IMR-90 (cell line): ENCODE data around the gene GALR2. TPM values are rescaled to one million over a fixed set of nuclear protein-coding genes. Genes with fewer than 3 reads are reported as not detected.

Experiments
- ATAC-seq: fragments of 200-7000 bp; cut with Tn5 transposase; 2 replicates; pipeline ENCODE4 v1.9.1; 2020; ENCODE audit warnings: low read depth, mild to moderate bottlenecking, moderate library complexity
- BruUV-seq: library from RNA; stranded (reverse); fragments of 400-500 nt; replicated peaks from 2 replicates; lab custom pipeline; 2021; lab: Mats Ljungman, UMichigan
- CTCF ChIA-PET: fragments of 300-600 bp; formaldehyde crosslinking; extraction: SDS; loops from one replicate; lab custom pipeline; 2021; ENCODE audit warnings: antibody characterized with exemption; lab: Yijun Ruan, JAX
- POLR2A ChIA-PET: fragments of 300-600 bp; sonication (Branson Sonifier 250); formaldehyde crosslinking; loops from one replicate; lab custom pipeline; 2022; ENCODE audit warnings: antibody characterized with exemption; ENCODE audit not compliant: unreplicated experiment; lab: Charles Lee
- DNase-seq: peaks from one replicate; pipeline ENCODE4 v3.0.0; 2013
- H2AFZ ChIP-seq: replicated peaks from 2 replicates; pipeline ENCODE3; 2013; ENCODE audit warnings: low read length, mild to moderate bottlenecking; ENCODE audit not compliant: poor library complexity
- H2AK5ac ChIP-seq: 2 replicates; pipeline ENCODE4 v1.6.1; 2013; ENCODE audit warnings: low read depth, low read length, inconsistent platforms
- H2AK9ac ChIP-seq: replicated peaks from 2 replicates; pipeline ENCODE3; 2013; ENCODE audit warnings: mild to moderate bottlenecking, low read depth, low read length, moderate library complexity; ENCODE audit not compliant: poor library complexity
- H2BK120ac ChIP-seq: 2 replicates; pipeline ENCODE4 v1.6.1; 2013; ENCODE audit warnings: low read depth, low read length, inconsistent platforms
- H2BK15ac ChIP-seq: 3 replicates; pipeline ENCODE4 v1.6.1; 2013; ENCODE audit warnings: low read depth, low read length, inconsistent platforms
- H2BK20ac ChIP-seq: 2 replicates; pipeline ENCODE4 v1.6.1; 2013; ENCODE audit warnings: low read depth, mild to moderate bottlenecking, inconsistent platforms, low read length, moderate library complexity
- H2BK5ac ChIP-seq: 2 replicates; pipeline ENCODE4 v1.6.1; 2013; ENCODE audit warnings: mild to moderate bottlenecking, low read depth, low read length, inconsistent platforms; ENCODE audit not compliant: poor library complexity, severe bottlenecking
- H3K14ac ChIP-seq: replicated peaks from 2 replicates; pipeline ENCODE4 v1.6.1; 2013; ENCODE audit warnings: low read depth, low read length, inconsistent platforms
- H3K18ac ChIP-seq: 2 replicates; pipeline ENCODE4 v1.6.1; 2013; ENCODE audit warnings: low read depth, low read length, control low read depth
- H3K23ac ChIP-seq: 2 replicates; pipeline ENCODE4 v1.6.1; 2013; ENCODE audit warnings: low read depth, low read length, inconsistent platforms
- H3K27ac ChIP-seq: 2 replicates; pipeline ENCODE4 v1.5.1; 2013; ENCODE audit warnings: mild to moderate bottlenecking, control low read depth, low read length; ENCODE audit not compliant: insufficient read depth
- H3K27me3 ChIP-seq: 2 replicates; pipeline ENCODE4 v1.6.1; 2013; ENCODE audit warnings: low read length; ENCODE audit not compliant: control insufficient read depth, insufficient read depth
- H3K36me3 ChIP-seq: 2 replicates; pipeline ENCODE4 v1.6.1; 2013; ENCODE audit warnings: low read length, mixed read lengths; ENCODE audit not compliant: control insufficient read depth, insufficient read depth
- H3K4ac ChIP-seq: 2 replicates; pipeline ENCODE4 v1.6.1; 2013; ENCODE audit warnings: low read depth, low read length, inconsistent platforms
- H3K4me1 ChIP-seq: 2 replicates; pipeline ENCODE4 v1.6.1; 2013; ENCODE audit warnings: low read length, mixed read lengths; ENCODE audit not compliant: control insufficient read depth, insufficient read depth
- H3K4me2 ChIP-seq: 2 replicates; pipeline ENCODE4 v1.6.1; 2013; ENCODE audit warnings: low read depth, mild to moderate bottlenecking, control low read depth, low read length, moderate library complexity
- H3K4me3 ChIP-seq: 2 replicates; pipeline ENCODE4 v1.5.1; 2013; ENCODE audit warnings: low read depth, mild to moderate bottlenecking, control low read depth, low read length, moderate library complexity; ENCODE audit not compliant: insufficient read depth
- H3K56ac ChIP-seq: 2 replicates; pipeline ENCODE4 v1.6.1; 2013; ENCODE audit warnings: low read length, inconsistent platforms; ENCODE audit not compliant: insufficient read depth; ENCODE audit errors: extremely low read depth
- H3K79me1 ChIP-seq, 2 experiments: 2 replicates each; pipeline ENCODE4 v1.6.1; 2013; ENCODE audit warnings: low read length in 2 of 2, inconsistent platforms in 1 of 2, low read depth in 1 of 2
- H3K9ac ChIP-seq: 2 replicates; pipeline ENCODE4 v1.6.1; 2013; ENCODE audit warnings: low read depth, low read length, control low read depth
- H3K9me1 ChIP-seq: 2 replicates; pipeline ENCODE4 v1.6.1; 2013; ENCODE audit warnings: low read length, inconsistent platforms; ENCODE audit not compliant: insufficient read depth
- H3K9me3 ChIP-seq: 2 replicates; pipeline ENCODE4 v1.6.1; 2013; ENCODE audit warnings: low read length; ENCODE audit not compliant: control insufficient read depth, insufficient read depth
- H4K20me1 ChIP-seq: 2 replicates; pipeline ENCODE4 v1.6.1; 2013; ENCODE audit warnings: low read length, inconsistent platforms; ENCODE audit not compliant: insufficient read depth
- H4K5ac ChIP-seq: 2 replicates; pipeline ENCODE4 v1.6.1; 2013; ENCODE audit warnings: mild to moderate bottlenecking, low read depth, low read length, control low read depth
- H4K8ac ChIP-seq, 2 experiments: 2 replicates each; pipeline ENCODE4 v1.6.1; 2013; ENCODE audit warnings: low read depth in 2 of 2, low read length in 2 of 2, control low read depth in 1 of 2, inconsistent platforms in 1 of 2
- H4K91ac ChIP-seq: 2 replicates; pipeline ENCODE4 v1.6.1; 2013; ENCODE audit warnings: low read depth, low read length, inconsistent platforms; ENCODE audit not compliant: insufficient read depth
- BHLHE40 ChIP-seq: fragments of 150-350 bp; IDR thresholded peaks from 2 replicates; pipeline ENCODE4 v1.6.1; 2016; ENCODE audit warnings: mild to moderate bottlenecking, low read depth, low read length
- CEBPB ChIP-seq: IDR thresholded peaks from 2 replicates; pipeline ENCODE4 v1.6.1; 2012; ENCODE audit warnings: low read depth, low read length, improper control_type of control experiment
- CHD1 ChIP-seq: IDR thresholded peaks from 2 replicates; pipeline ENCODE4 v1.6.1; 2012; ENCODE audit warnings: low read depth, low read length, improper control_type of control experiment
- ELK1 ChIP-seq: fragments of 150-350 bp; IDR thresholded peaks from 2 replicates; pipeline ENCODE4 v1.6.1; 2016; ENCODE audit warnings: low read depth, mild to moderate bottlenecking, low read length, moderate library complexity, borderline replicate concordance
- FOS ChIP-seq: fragments of 150-350 bp; IDR thresholded peaks from 2 replicates; pipeline ENCODE4 v1.6.1; 2016; ENCODE audit warnings: low read depth, low read length
- MAFK ChIP-seq: IDR thresholded peaks from 2 replicates; pipeline ENCODE4 v1.6.1; 2012; ENCODE audit warnings: low read depth, low read length, improper control_type of control experiment
- MXI1 ChIP-seq: IDR thresholded peaks from 2 replicates; pipeline ENCODE4 v1.6.1; 2012; ENCODE audit warnings: low read depth, mild to moderate bottlenecking, low read length, moderate library complexity, borderline replicate concordance
- NFE2L2 ChIP-seq: fragments of 150-350 bp; IDR thresholded peaks from 2 replicates; pipeline ENCODE4 v1.6.1; 2016; ENCODE audit warnings: low read depth, mild to moderate bottlenecking, low read length
- POLR2A ChIP-seq: IDR thresholded peaks from 2 replicates; pipeline ENCODE4 v1.6.1; 2012; ENCODE audit warnings: mild to moderate bottlenecking, low read depth, low read length
- RAD21 ChIP-seq: IDR thresholded peaks from 2 replicates; pipeline ENCODE4 v1.6.1; 2012; ENCODE audit warnings: low read length, improper control_type of control experiment
- RCOR1 ChIP-seq: IDR thresholded peaks from 2 replicates; pipeline ENCODE4 v1.6.1; 2012; ENCODE audit warnings: mild to moderate bottlenecking, low read length, improper control_type of control experiment; ENCODE audit not compliant: insufficient replicate concordance
- RFX5 ChIP-seq: IDR thresholded peaks from 2 replicates; pipeline ENCODE4 v1.8.0; 2012; ENCODE audit warnings: low read depth, mild to moderate bottlenecking, low read length, moderate library complexity
- SMC3 ChIP-seq: fragments of 150-350 bp; IDR thresholded peaks from 2 replicates; pipeline ENCODE4 v1.6.1; 2016; ENCODE audit warnings: low read depth, mild to moderate bottlenecking, antibody characterized with exemption, low read length, moderate library complexity
- USF2 ChIP-seq: fragments of 150-350 bp; IDR thresholded peaks from 2 replicates; pipeline ENCODE4 v1.6.1; 2017; ENCODE audit warnings: mild to moderate bottlenecking, antibody characterized with exemption, low read length, low read depth
- WGBS, 2 experiments: methylation state at CpG; one replicate each; pipeline versions ENCODE4 v1.1.5 to v1.1.7; 2013; ENCODE audit warnings: missing lambda C conversion rate in 2 of 2; ENCODE audit not compliant: insufficient read length in 1 of 2; ENCODE audit errors: extremely low coverage in 2 of 2; 5-methylcytosine and 5-hydroxymethylcytosine counted together
- dilution Hi-C: fragments of 300-500 bp; cut with HindIII; formaldehyde crosslinking; loops from one replicate; pipeline ENCODE4 v1.14.3; 2018; ENCODE audit warnings: low sequenced_read_pairs; ENCODE audit not compliant: unreplicated experiment
- in situ Hi-C: fragments of 300-500 bp; cut with MboI; formaldehyde crosslinking; loops from 3 replicates; pipeline ENCODE4 v1.14.3; 2019; ENCODE audit warnings: low sequenced_read_pairs, inconsistent platforms, mixed read lengths
- intact Hi-C: fragments of 100-400 bp; cut with micrococcal nuclease; formaldehyde crosslinking; loops from 2 replicates; pipeline ENCODE4 v1.10.0; 2022
- polyA plus RNA-seq, 3 experiments: library from polyadenylated mRNA; depleted of rRNA; stranded (reverse); fragments of >200 nt; gene quantifications; 2 replicates each; pipeline ENCODE4 v1.2.3, GENCODE V29; 2012; ENCODE audit warnings: low replicate concordance in 1 of 3
- total RNA-seq: library from RNA; depleted of rRNA; stranded (reverse); fragments of >200 nt; gene quantifications from 2 replicates; pipeline ENCODE4 v1.2.3, GENCODE V29; 2012

The GALR2 gene
- total and polyA plus RNA-seq, 2 of the 4 experiments (the other 2 are of a cell fraction), result 0.07 TPM; not detected in 1

DNA sequence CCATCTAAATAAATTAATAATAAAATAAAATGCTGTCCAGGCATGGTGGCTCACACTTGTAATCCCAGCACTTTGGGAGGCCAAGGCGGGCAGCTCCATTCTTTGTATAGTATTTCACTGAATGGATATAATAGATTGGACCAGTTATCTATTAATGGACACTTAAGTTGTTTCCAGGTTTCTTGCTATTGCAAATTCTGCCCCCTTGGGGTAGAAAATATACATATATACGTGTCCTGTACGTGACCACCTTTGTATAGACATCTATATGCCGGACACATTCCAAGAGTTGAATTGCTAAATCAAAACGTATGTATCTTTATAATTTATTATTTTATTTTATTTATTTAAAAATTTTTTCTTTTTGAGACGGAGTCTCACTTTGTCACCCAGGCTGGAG, 32.9 kb downstream of the GALR2 start:
- no peak overlapping the region for H2BK20ac ChIP-seq
- WGBS, 2 experiments, result no CpG with 5 or more reads among the region's 6 CpGs
- no peak overlapping the region for H3K18ac ChIP-seq
- ATAC-seq (no peak), DNase-seq (no peak)
- H3K9me3 ChIP-seq, result no peaks in the 10 kb centered on the region
- no peaks in the 10 kb centered on the region for H3K27me3 ChIP-seq
- H3K4me3 ChIP-seq, result no peak overlapping the region
- BruUV-seq, result no TSS peak
- peaks cover 7% of the 10 kb centered on the region for H3K9me1 ChIP-seq
- in situ Hi-C loops, result no loop called here
- H3K9ac ChIP-seq, result no peak overlapping the region
- ChIA-PET CTCF (interaction anchor here (0.7 to 0.8 kb wide), 2 partner anchors 145 to 172 kb away, joined by 3 to 6 read pairs; no protein-coding TSS in a partner anchor), POLR2A (no interaction called here)
- no peak overlapping the region for H3K23ac ChIP-seq
- H3K4me2 ChIP-seq, result no peak overlapping the region
- no peak overlapping the region for H2BK120ac ChIP-seq
- intact Hi-C loops, result no loop called here
- no peak overlapping the region for H3K56ac ChIP-seq
- no peak overlapping the region for H2BK15ac ChIP-seq
- no peak for TF ChIP-seq RFX5
- TF ChIP-seq POLR2A, result no peak
- no peak for TF ChIP-seq USF2
- TF ChIP-seq CHD1, result no peak
- TF ChIP-seq ELK1, result no peak
- TF ChIP-seq BHLHE40, result no peak
- no peak for TF ChIP-seq RAD21
- no peak for TF ChIP-seq MAFK
- TF ChIP-seq FOS, result no peak
- no peak for TF ChIP-seq MXI1
- TF ChIP-seq RCOR1, result no peak
- TF ChIP-seq NFE2L2, result no peak
- no peak for TF ChIP-seq SMC3
- TF ChIP-seq CEBPB, result no peak
- peaks cover 5% of the 10 kb centered on the region; the same call in 1 of the 2 replicates for H3K4me1 ChIP-seq
- H2AK9ac ChIP-seq, result no peak overlapping the region
- H3K27ac ChIP-seq, result no peak overlapping the region
- H4K91ac ChIP-seq, result no peak overlapping the region
- no peak overlapping the region for H4K5ac ChIP-seq
- no peak overlapping the region for H2BK5ac ChIP-seq
- no peak overlapping the region for H2AFZ ChIP-seq
- peaks cover 5% of the 10 kb centered on the region; the same call in 1 of the 2 replicates for H4K20me1 ChIP-seq
- H4K8ac ChIP-seq, result no peak overlapping the region
- peaks cover 6 to 18% of the 10 kb centered on the region in 2 experiments; a peak in 3 of 4 replicates for H3K79me1 ChIP-seq
- dilution Hi-C loops, result no loop called here
- H3K36me3 ChIP-seq, result no peaks in the 10 kb centered on the region
- no peak overlapping the region for H3K14ac ChIP-seq
- no peak overlapping the region for H2AK5ac ChIP-seq
- no peak overlapping the region for H3K4ac ChIP-seq
